ENCODE measurements around the gene STARD3.
A peak's percentile ranks its signal among the peaks of the same experiment; 100 is the strongest.

The STARD3 gene

DNA sequence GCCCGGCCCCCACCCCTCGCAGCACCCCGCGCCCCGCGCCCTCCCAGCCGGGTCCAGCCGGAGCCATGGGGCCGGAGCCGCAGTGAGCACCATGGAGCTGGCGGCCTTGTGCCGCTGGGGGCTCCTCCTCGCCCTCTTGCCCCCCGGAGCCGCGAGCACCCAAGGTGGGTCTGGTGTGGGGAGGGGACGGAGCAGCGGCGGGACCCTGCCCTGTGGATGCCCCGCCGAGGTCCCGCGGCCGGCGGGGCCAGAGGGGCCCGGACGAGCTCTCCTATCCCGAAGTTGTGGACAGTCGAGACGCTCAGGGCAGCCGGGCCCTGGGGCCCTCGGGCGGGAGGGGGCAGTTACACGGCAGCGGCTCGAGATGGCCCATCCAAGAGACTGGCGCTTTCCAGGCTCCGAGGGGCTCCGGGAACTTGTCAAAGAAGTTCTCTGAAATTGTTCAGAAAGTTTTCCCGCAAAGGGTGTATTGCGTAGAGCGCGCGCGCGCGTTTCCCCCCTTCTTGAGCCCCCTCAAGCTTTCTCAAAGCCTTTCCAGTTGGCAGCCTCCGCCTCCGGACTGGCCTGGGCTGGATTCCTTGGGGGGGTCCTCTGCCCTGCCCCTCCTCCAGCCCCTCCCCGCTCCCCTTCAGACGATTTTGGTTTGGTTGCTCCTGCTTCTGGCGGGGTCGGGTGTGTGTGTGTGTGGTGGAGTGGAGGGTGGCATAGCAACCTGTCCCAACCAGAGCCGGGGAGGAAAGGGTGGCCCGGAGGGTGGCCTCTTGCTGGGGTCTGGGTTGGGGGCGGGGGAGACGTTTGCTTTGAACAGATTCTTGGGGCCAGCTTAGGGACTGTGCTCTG lies 63.4 kb downstream of the STARD3 start:
- H3K27ac ChIP-seq (ENCODE audit: poor library complexity, severe bottlenecking), result peak overlapping the region; percentile 60
- no peaks in the 10 kb centered on the region for H3K36me3 ChIP-seq (ENCODE audit: low read depth)
- no peaks in the 10 kb centered on the region for H3K27me3 ChIP-seq (ENCODE audit: insufficient read depth, poor library complexity, severe bottlenecking)
- no peaks in the 10 kb centered on the region for H3K9me3 ChIP-seq (ENCODE audit: severe bottlenecking)
- H3K4me1 ChIP-seq (ENCODE audit: insufficient read depth, poor library complexity, severe bottlenecking), result peaks cover 11% of the 10 kb centered on the region
- no peak for TF ChIP-seq CTCF (IDR thresholded peaks at IDR 0.05; ENCODE audit: poor library complexity, severe bottlenecking)
- peak; percentile 60 for ATAC-seq (ENCODE audit: low read depth)
- DNase-seq (ENCODE audit: low spot score), result no peak
- peak overlapping the region; percentile 71 for H3K4me3 ChIP-seq (ENCODE audit: severe bottlenecking)

DNA sequence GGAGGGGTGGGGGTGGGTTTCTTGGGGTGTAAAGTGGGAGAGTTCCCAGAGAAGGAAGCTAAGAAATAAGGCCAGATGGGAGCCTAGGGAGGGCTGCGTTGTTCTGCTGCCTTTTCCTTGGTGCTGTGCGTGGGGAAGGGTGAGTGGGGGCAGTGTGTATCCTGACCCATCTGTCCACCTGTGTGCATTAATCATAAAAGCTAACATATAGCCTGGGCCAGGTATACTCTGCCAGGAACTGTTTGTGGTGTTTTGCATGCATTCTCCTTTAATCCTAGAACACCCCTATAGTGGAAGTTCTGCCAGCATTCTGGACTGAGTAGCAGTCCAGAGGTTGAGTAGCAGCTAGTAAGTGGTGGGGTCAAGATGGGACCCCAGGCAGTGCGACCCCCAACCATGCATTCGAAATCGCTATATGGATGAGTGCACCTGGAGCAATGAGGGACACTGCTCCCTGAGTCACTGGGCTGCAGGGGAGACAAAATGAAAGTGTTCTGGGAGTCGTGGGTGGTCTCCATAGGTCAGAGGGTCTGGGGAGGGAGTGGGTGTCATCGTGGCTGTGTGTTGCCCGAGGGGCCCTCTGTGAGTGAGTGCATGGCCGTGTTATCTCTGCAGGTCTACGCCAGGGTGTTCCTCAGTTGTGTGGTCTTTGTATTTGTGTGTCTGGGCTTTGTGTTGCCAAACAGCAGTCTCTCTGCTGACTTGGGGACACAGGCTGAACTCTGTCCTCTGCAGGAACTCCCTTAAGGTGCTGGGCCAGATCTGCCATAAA lies 64.3 kb downstream of the STARD3 start:
- peak overlapping the region; percentile 60 for H3K27ac ChIP-seq (ENCODE audit: poor library complexity, severe bottlenecking)
- no peaks in the 10 kb centered on the region for H3K27me3 ChIP-seq (ENCODE audit: insufficient read depth, poor library complexity, severe bottlenecking)

DNA sequence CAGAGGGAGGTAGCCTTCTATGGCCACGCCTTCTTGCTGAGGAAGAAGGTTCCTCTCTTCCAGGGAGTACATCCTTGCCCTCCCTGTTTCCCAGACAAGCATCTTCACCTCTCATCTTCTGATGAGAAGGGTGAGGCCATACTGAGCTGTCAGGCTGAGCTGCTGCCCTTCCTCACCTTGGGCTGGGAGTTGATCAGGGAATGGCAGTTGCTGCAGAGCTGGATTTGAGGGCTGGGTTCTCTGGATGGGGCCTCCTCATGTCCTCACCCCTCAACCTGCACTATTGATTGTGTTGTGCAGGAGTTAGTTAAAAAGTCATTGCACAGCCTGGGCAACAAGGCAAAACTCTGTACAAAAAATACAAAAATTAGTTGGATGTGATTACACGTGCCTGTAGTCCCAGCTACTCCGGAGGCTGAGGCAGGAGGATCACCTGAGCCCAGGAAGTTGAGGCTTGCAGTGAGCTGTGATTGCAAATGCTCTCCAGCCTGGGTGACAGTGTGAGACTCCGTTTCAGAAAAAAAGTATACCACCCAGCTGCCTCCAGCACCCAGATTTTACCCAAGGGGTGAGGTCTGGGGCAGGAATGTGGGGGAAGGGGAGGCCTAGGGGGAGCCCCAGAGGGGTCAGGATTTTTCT lies 65.0 kb downstream of the STARD3 start:
- H3K4me1 ChIP-seq (ENCODE audit: insufficient read depth, poor library complexity, severe bottlenecking), result peaks cover 21% of the 10 kb centered on the region
- DNase-seq (ENCODE audit: low spot score), result no peak
- no peak for ATAC-seq (ENCODE audit: low read depth)
- no peak for TF ChIP-seq CTCF (IDR thresholded peaks at IDR 0.05; ENCODE audit: poor library complexity, severe bottlenecking)
- H3K4me3 ChIP-seq (ENCODE audit: severe bottlenecking), result no peak overlapping the region
- H3K36me3 ChIP-seq (ENCODE audit: low read depth), result peaks cover under 1% of the 10 kb centered on the region
- H3K9me3 ChIP-seq (ENCODE audit: severe bottlenecking), result no peaks in the 10 kb centered on the region
- H3K27me3 ChIP-seq (ENCODE audit: insufficient read depth, poor library complexity, severe bottlenecking), result no peaks in the 10 kb centered on the region
- no peak overlapping the region for H3K27ac ChIP-seq (ENCODE audit: poor library complexity, severe bottlenecking)

More for the DNA sequence above, 64.3 kb downstream of the STARD3 start:
- H3K4me3 ChIP-seq (ENCODE audit: severe bottlenecking), result peak overlapping the region; percentile 71
- no peaks in the 10 kb centered on the region for H3K9me3 ChIP-seq (ENCODE audit: severe bottlenecking)
- peaks cover 17% of the 10 kb centered on the region for H3K4me1 ChIP-seq (ENCODE audit: insufficient read depth, poor library complexity, severe bottlenecking)
- ATAC-seq (ENCODE audit: low read depth), result no peak
- TF ChIP-seq CTCF (IDR thresholded peaks at IDR 0.05; ENCODE audit: poor library complexity, severe bottlenecking), result no peak
- H3K36me3 ChIP-seq (ENCODE audit: low read depth), result no peaks in the 10 kb centered on the region
- no peak for DNase-seq (ENCODE audit: low spot score)

GRCh38 chr17:39702901-39703893 lies 66.3 kb downstream of the STARD3 start:
- no peaks in the 10 kb centered on the region for H3K27me3 ChIP-seq (ENCODE audit: insufficient read depth, poor library complexity, severe bottlenecking)
- H3K4me1 ChIP-seq (ENCODE audit: insufficient read depth, poor library complexity, severe bottlenecking), result peaks cover 21% of the 10 kb centered on the region
- peaks cover 13% of the 10 kb centered on the region for H3K36me3 ChIP-seq (ENCODE audit: low read depth)
- no peak overlapping the region for H3K4me3 ChIP-seq (ENCODE audit: severe bottlenecking)
- DNase-seq (ENCODE audit: low spot score) (no peak), ATAC-seq (ENCODE audit: low read depth) (no peak)
- TF ChIP-seq CTCF (IDR thresholded peaks at IDR 0.05; ENCODE audit: poor library complexity, severe bottlenecking), result no peak
- H3K27ac ChIP-seq (ENCODE audit: poor library complexity, severe bottlenecking), result no peak overlapping the region
- no peaks in the 10 kb centered on the region for H3K9me3 ChIP-seq (ENCODE audit: severe bottlenecking)

Data from RWPE2 (cell line).